Measurements from ENCODE around the gene BLM. TPM values are rescaled to one million over a fixed set of nuclear protein-coding genes. Genes with fewer than 3 reads are reported as not detected.

BLM gene
- total and polyA plus RNA-seq, 12 donors, result 3.5 to 35.0 (median 7.9) TPM

GRCh38 chr15:90826886-90827435 lies 109.8 kb downstream of the BLM start:
- no peaks in the 10 kb centered on the region for H3K27me3 ChIP-seq
- TF ChIP-seq, protein P1, sequence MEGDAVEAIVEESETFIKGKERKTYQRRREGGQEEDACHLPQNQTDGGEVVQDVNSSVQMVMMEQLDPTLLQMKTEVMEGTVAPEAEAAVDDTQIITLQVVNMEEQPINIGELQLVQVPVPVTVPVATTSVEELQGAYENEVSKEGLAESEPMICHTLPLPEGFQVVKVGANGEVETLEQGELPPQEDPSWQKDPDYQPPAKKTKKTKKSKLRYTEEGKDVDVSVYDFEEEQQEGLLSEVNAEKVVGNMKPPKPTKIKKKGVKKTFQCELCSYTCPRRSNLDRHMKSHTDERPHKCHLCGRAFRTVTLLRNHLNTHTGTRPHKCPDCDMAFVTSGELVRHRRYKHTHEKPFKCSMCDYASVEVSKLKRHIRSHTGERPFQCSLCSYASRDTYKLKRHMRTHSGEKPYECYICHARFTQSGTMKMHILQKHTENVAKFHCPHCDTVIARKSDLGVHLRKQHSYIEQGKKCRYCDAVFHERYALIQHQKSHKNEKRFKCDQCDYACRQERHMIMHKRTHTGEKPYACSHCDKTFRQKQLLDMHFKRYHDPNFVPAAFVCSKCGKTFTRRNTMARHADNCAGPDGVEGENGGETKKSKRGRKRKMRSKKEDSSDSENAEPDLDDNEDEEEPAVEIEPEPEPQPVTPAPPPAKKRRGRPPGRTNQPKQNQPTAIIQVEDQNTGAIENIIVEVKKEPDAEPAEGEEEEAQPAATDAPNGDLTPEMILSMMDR (IDR thresholded peaks at IDR 0.05), result no peak
- ATAC-seq (no peak), DNase-seq (no peak)
- intact Hi-C loops (cut with DNase I), result no loop called here
- 91 to 92% methylated on average over 20 of the region's 20 CpGs for WGBS, 2 donors
- H3K4me3 ChIP-seq, result no peak overlapping the region
- peaks cover 0 to 39% (median 0%) of the 10 kb centered on the region in 9 donors for H3K4me1 ChIP-seq
- H3K36me3 ChIP-seq, result no peaks in the 10 kb centered on the region
- H3K27ac ChIP-seq, result no peak overlapping the region
- no peaks in the 10 kb centered on the region for H3K9me3 ChIP-seq

DNA sequence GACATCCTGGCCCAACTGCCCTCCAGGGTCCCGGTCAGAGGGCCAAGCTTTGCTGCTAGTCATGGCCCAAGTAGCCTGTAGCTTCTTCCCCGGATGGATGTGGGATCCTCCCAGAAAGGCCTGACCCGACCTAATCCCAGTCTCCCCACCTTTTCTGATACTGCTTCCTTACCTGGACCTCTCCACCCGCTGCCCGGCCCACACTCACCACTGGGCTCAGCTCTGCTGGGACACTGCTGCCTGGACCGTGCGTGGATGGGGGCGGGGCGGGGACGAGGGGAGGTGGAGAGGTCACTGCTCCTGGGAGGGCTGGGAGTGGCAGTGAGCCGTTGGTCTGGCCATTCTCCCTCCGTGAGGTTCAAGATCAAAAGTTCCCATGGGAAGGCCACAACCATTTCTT lies 111.0 kb downstream of the BLM start:
- Histone ChIP-seq H3K4me1 (peaks cover 0 to 36% (median 0%) of the 10 kb centered on the region in 9 donors), H3K27me3 (no peaks in the 10 kb centered on the region), H3K4me3 (no peak overlapping the region), H3K9me3 (no peaks in the 10 kb centered on the region), H3K27ac (no peak overlapping the region), H3K36me3 (no peaks in the 10 kb centered on the region)
- DNase-seq, result no peak
- ATAC-seq, result no peak
- 83 to 85% methylated on average over 12 of the region's 12 CpGs for WGBS, 2 donors
- TF ChIP-seq, protein P1 (IDR thresholded peaks at IDR 0.05), result no peak
- intact Hi-C loops (cut with DNase I), result no loop called here

GRCh38 chr15:90829126-90829525 lies 112.0 kb downstream of the BLM start:
- TF ChIP-seq, protein P1 (IDR thresholded peaks at IDR 0.05), result no peak
- peaks cover 0 to 28% (median 0%) of the 10 kb centered on the region in 9 donors for H3K4me1 ChIP-seq
- intact Hi-C loops (cut with DNase I), result no loop called here
- no peaks in the 10 kb centered on the region for H3K27me3 ChIP-seq
- peak overlapping the region in 2 of 10 donors; percentile 26 to 93 for H3K27ac ChIP-seq
- H3K36me3 ChIP-seq, result no peaks in the 10 kb centered on the region
- 93 to 96% methylated on average over 6 of the region's 6 CpGs for WGBS, 2 donors
- ATAC-seq (no peak), DNase-seq (no peak)
- H3K9me3 ChIP-seq, result no peaks in the 10 kb centered on the region
- no peak overlapping the region for H3K4me3 ChIP-seq

DNA sequence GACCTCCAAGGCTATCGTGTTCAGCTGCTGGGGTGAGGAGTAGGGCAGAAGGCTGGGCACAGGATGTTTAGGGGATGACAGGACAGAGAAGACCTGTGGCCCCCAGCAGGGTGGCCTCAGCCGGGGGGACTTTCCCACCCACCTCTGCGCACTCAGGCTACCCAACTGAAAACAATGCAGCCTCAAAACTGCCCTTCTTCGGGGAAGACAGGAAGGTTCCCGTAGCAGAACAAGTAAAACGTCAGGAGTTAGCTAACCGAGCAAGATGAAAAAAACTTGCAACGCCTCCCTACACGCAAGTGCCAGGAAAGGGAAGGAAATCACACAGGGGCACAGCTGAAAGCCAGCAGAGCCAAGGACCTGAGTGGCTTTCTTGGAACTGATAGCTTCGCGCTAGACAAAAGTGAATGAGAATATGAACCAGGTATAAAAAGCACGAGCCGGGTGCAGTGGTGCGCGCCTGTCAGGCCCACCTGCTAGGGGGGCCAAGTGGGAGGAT lies 112.8 kb downstream of the BLM start:
- Histone ChIP-seq H3K4me1 (peaks cover 0 to 28% (median 0%) of the 10 kb centered on the region in 9 donors), H3K36me3 (no peaks in the 10 kb centered on the region), H3K27me3 (no peaks in the 10 kb centered on the region), H3K9me3 (no peaks in the 10 kb centered on the region), H3K27ac (peak overlapping the region in 6 of 10 donors; percentile 10 to 93 (median 32)), H3K4me3 (peak overlapping the region in 1 of 10 donors; percentile 4)
- TF ChIP-seq, protein P1 (IDR thresholded peaks at IDR 0.05), result no peak
- DNase-seq (no peak), ATAC-seq (peak; percentile 27 to 83 (median 68))
- intact Hi-C loops (cut with DNase I), result no loop called here
- 63 to 67% methylated on average over 15 of the region's 15 CpGs for WGBS, 2 donors

All from heart right ventricle (tissue), 16 donors.